ENCODE results near the gene RAB3C.

RAB3C gene

GRCh38 chr5:58891971-58892343 is 309.1 kb downstream of the RAB3C start:
- Histone ChIP-seq H3K27ac (ENCODE audit: low read depth, low read length, severe bottlenecking) (no peak overlapping the region), H3K9me3 (ENCODE audit: control insufficient read depth, low read length) (no peaks in the 10 kb centered on the region), H3K36me3 (ENCODE audit: control insufficient read depth, insufficient read depth, low read length) (no peaks in the 10 kb centered on the region), H3K4me1 (ENCODE audit: control insufficient read depth, insufficient read depth, low read length, poor library complexity, severe bottlenecking) (peaks cover 21% of the 10 kb centered on the region), H3K4me3 (ENCODE audit: extremely low read depth, insufficient read depth, low read length, poor library complexity, severe bottlenecking) (no peak overlapping the region)

- Histone ChIP-seq H3K36me3 (ENCODE audit: control insufficient read depth, insufficient read depth, low read length) (no peaks in the 10 kb centered on the region), H3K27ac (ENCODE audit: low read depth, low read length, severe bottlenecking) (no peak overlapping the region), H3K4me3 (ENCODE audit: extremely low read depth, insufficient read depth, low read length, poor library complexity, severe bottlenecking) (no peak overlapping the region), H3K9me3 (ENCODE audit: control insufficient read depth, low read length) (no peaks in the 10 kb centered on the region), H3K4me1 (ENCODE audit: control insufficient read depth, insufficient read depth, low read length, poor library complexity, severe bottlenecking) (peaks cover 11% of the 10 kb centered on the region)
- 100% methylated on average over 1 of the region's 1 CpG for WGBS, 2 experiments (ENCODE audit: insufficient coverage in 2 of 2)
Observed at GRCh38 chr5:58893551-58893950, 310.7 kb downstream of the RAB3C start.

- H3K27ac ChIP-seq (ENCODE audit: low read depth, low read length, severe bottlenecking): no peak overlapping the region
- 86 to 100% methylated on average over 1 of the region's 4 CpGs for WGBS, 2 experiments (ENCODE audit: insufficient coverage in 2 of 2)
- no peak overlapping the region for H3K4me3 ChIP-seq (ENCODE audit: extremely low read depth, insufficient read depth, low read length, poor library complexity, severe bottlenecking)
Observed at GRCh38 chr5:58898006-58898405, 315.1 kb downstream of the RAB3C start.

GRCh38 chr5:58898538-58898937 is 315.7 kb downstream of the RAB3C start:
- H3K9me3 ChIP-seq (ENCODE audit: control insufficient read depth, low read length): no peaks in the 10 kb centered on the region
- no peaks in the 10 kb centered on the region for H3K4me1 ChIP-seq (ENCODE audit: control insufficient read depth, insufficient read depth, low read length, poor library complexity, severe bottlenecking)
- H3K4me3 ChIP-seq (ENCODE audit: extremely low read depth, insufficient read depth, low read length, poor library complexity, severe bottlenecking): no peak overlapping the region
- no peak overlapping the region for H3K27ac ChIP-seq (ENCODE audit: low read depth, low read length, severe bottlenecking)
- H3K36me3 ChIP-seq (ENCODE audit: control insufficient read depth, insufficient read depth, low read length): no peaks in the 10 kb centered on the region

More at GRCh38 chr5:58898006-58898405, 315.1 kb downstream of the RAB3C start:
- Histone ChIP-seq H3K9me3 (ENCODE audit: control insufficient read depth, low read length) (no peaks in the 10 kb centered on the region), H3K4me1 (ENCODE audit: control insufficient read depth, insufficient read depth, low read length, poor library complexity, severe bottlenecking) (no peaks in the 10 kb centered on the region), H3K36me3 (ENCODE audit: control insufficient read depth, insufficient read depth, low read length) (no peaks in the 10 kb centered on the region)

- H3K36me3 ChIP-seq (ENCODE audit: control insufficient read depth, insufficient read depth, low read length): no peaks in the 10 kb centered on the region
- H3K9me3 ChIP-seq (ENCODE audit: control insufficient read depth, low read length): no peaks in the 10 kb centered on the region
- 95 to 96% methylated on average over 6 to 9 of the region's 11 CpGs for WGBS, 2 experiments (ENCODE audit: insufficient coverage in 2 of 2)
- H3K4me1 ChIP-seq (ENCODE audit: control insufficient read depth, insufficient read depth, low read length, poor library complexity, severe bottlenecking): no peaks in the 10 kb centered on the region
- no peak overlapping the region for H3K4me3 ChIP-seq (ENCODE audit: extremely low read depth, insufficient read depth, low read length, poor library complexity, severe bottlenecking)
- no peak overlapping the region for H3K27ac ChIP-seq (ENCODE audit: low read depth, low read length, severe bottlenecking)
Observed at GRCh38 chr5:58901271-58901670, 318.4 kb downstream of the RAB3C start.

DNA sequence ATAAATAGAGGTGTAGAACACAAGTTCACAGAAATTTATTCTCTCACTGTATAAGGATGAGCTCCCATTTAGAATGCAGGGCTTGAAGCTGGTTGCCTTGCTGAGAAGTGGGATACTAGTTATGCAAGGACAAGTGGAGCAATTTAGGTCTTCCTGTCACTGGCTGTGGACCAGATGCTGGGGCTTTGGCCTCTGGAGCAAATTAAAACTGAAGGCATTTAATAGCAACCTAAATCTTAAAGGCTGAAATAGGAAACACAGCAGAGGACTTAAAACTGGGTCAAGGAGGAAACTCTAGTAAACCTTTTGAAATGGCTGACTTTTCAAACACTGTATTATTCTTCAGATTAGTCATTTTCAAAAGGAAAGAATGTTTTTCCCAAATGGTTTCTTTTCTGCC is 319.4 kb downstream of the RAB3C start:
- H3K4me1 ChIP-seq (ENCODE audit: control insufficient read depth, insufficient read depth, low read length, poor library complexity, severe bottlenecking): no peaks in the 10 kb centered on the region
- no peaks in the 10 kb centered on the region for H3K9me3 ChIP-seq (ENCODE audit: control insufficient read depth, low read length)
- no peak overlapping the region for H3K4me3 ChIP-seq (ENCODE audit: extremely low read depth, insufficient read depth, low read length, poor library complexity, severe bottlenecking)

GRCh38 chr5:58902765-58903164 is 319.9 kb downstream of the RAB3C start:
- Histone ChIP-seq H3K36me3 (ENCODE audit: control insufficient read depth, insufficient read depth, low read length) (no peaks in the 10 kb centered on the region), H3K27ac (ENCODE audit: low read depth, low read length, severe bottlenecking) (no peak overlapping the region), H3K4me1 (ENCODE audit: control insufficient read depth, insufficient read depth, low read length, poor library complexity, severe bottlenecking) (no peaks in the 10 kb centered on the region), H3K4me3 (ENCODE audit: extremely low read depth, insufficient read depth, low read length, poor library complexity, severe bottlenecking) (no peak overlapping the region), H3K9me3 (ENCODE audit: control insufficient read depth, low read length) (no peaks in the 10 kb centered on the region)
- 50% methylated on average over 1 of the region's 2 CpGs; no CpG with 5 or more reads in 1 of the 2 experiments for WGBS, 2 experiments (ENCODE audit: insufficient coverage in 2 of 2)

More for the DNA sequence above, 319.4 kb downstream of the RAB3C start:
- Histone ChIP-seq H3K27ac (ENCODE audit: low read depth, low read length, severe bottlenecking) (no peak overlapping the region), H3K36me3 (ENCODE audit: control insufficient read depth, insufficient read depth, low read length) (no peaks in the 10 kb centered on the region)

DNA sequence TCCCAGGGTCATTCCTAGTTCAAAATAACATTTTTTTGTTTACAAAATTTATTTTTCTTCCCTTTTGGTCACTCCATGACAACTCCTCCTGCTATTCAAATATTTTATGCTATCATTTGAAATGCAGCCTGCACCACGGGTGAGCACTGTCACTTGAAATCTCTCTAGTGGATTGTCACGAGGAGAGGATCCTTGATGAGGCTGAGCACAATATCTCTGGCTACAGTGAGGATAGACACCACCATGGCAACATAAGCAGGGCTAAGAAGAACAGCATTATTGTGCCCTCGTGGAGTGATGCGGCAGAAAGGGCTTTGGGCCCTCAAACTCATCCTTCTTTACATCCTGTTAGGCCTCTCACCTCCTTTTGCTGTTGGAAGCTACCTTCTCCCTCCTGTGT is 321.9 kb downstream of the RAB3C start:
- Histone ChIP-seq H3K4me1 (ENCODE audit: control insufficient read depth, insufficient read depth, low read length, poor library complexity, severe bottlenecking) (no peaks in the 10 kb centered on the region), H3K36me3 (ENCODE audit: control insufficient read depth, insufficient read depth, low read length) (no peaks in the 10 kb centered on the region), H3K27ac (ENCODE audit: low read depth, low read length, severe bottlenecking) (no peak overlapping the region), H3K9me3 (ENCODE audit: control insufficient read depth, low read length) (no peaks in the 10 kb centered on the region), H3K4me3 (ENCODE audit: extremely low read depth, insufficient read depth, low read length, poor library complexity, severe bottlenecking) (no peak overlapping the region)
- WGBS, 2 experiments (ENCODE audit: insufficient coverage in 2 of 2): 91 to 100% methylated on average over 3 to 4 of the region's 4 CpGs

DNA sequence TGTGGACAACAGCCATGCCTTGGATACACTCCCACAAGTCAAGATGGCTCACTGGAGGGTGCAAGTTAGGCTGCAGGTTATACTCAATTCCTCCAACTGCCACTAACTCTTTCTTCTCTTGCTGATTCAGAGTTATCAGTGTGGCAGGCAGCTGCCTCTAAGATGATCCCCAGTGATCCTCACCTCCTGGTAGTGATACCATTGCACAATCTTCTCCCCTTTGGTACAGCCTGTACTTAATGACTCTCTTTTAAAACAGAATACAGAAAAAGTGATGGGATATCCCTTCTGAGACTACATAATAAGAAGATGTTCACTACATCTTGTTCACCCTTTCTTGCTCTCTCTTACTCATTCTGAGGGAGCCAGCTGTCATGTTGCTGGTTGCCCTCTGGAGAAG is 323.1 kb downstream of the RAB3C start:
- H3K36me3 ChIP-seq (ENCODE audit: control insufficient read depth, insufficient read depth, low read length): no peaks in the 10 kb centered on the region
- H3K27ac ChIP-seq (ENCODE audit: low read depth, low read length, severe bottlenecking): no peak overlapping the region
- no peak overlapping the region for H3K4me3 ChIP-seq (ENCODE audit: extremely low read depth, insufficient read depth, low read length, poor library complexity, severe bottlenecking)
- no peaks in the 10 kb centered on the region for H3K9me3 ChIP-seq (ENCODE audit: control insufficient read depth, low read length)
- no peaks in the 10 kb centered on the region for H3K4me1 ChIP-seq (ENCODE audit: control insufficient read depth, insufficient read depth, low read length, poor library complexity, severe bottlenecking)

Measured in mesodermal cell (in vitro differentiated cells).